ENCODE results near the gene PAEP.

GRCh38 chr9:135579356-135579755 lies 17.8 kb downstream of the PAEP start:
- TF ChIP-seq REST (IDR thresholded peaks at IDR 0.05; ENCODE audit: insufficient read depth in 1 of 2, low read depth in 2 of 2, low read length in 2 of 2) (no peak), POLR2AphosphoS5 (IDR thresholded peaks at IDR 0.05; ENCODE audit: low read depth, low read length) (no peak), TAF1 (IDR thresholded peaks at IDR 0.05; ENCODE audit: borderline replicate concordance, insufficient read depth, low read length) (no peak)
